Bronchial epithelial cell (primary cell): ENCODE measurements around the gene CMIP. TPM values are rescaled to one million over a fixed set of nuclear protein-coding genes. Genes with fewer than 3 reads are reported as not detected.

Experiments used
- DNase-seq: peaks from one replicate; pipeline ENCODE4 v3.0.0-alpha.2; 2010; ENCODE audit warnings: low read depth
- FAIRE-seq: peaks from 2 replicates; lab custom pipeline; 2011; peaks lifted over from hg19 to GRCh38; lab: Jason Lieb, UNC
- H3K27me3 ChIP-seq: 2 replicates; pipeline ENCODE4 v1.5.1; 2011; ENCODE audit warnings: low read length; ENCODE audit not compliant: control insufficient read depth, insufficient read depth
- H3K36me3 ChIP-seq: 2 replicates; pipeline ENCODE4 v1.5.1; 2011; ENCODE audit warnings: low read length; ENCODE audit not compliant: control insufficient read depth, insufficient read depth
- H3K4me3 ChIP-seq: 2 replicates; pipeline ENCODE4 v1.5.1; 2011; ENCODE audit warnings: mild to moderate bottlenecking, low read depth, low read length, control low read depth
- total RNA-seq: library from RNA; depleted of rRNA; stranded (reverse); fragments of >200 nt; gene quantifications from 2 replicates; pipeline ENCODE4 v1.2.1, GENCODE V29; 2014
- TF ChIP-seq, protein P1 (sequence below): IDR thresholded peaks from 2 replicates; pipeline ENCODE4 v1.5.1; 2011; ENCODE audit warnings: mild to moderate bottlenecking, moderate library complexity, low read length, control low read depth, inconsistent platforms; ENCODE audit not compliant: insufficient read depth, severe bottlenecking

CMIP gene
- total RNA-seq, 1 donor from 2014 or later, result 21.1 TPM

DNA sequence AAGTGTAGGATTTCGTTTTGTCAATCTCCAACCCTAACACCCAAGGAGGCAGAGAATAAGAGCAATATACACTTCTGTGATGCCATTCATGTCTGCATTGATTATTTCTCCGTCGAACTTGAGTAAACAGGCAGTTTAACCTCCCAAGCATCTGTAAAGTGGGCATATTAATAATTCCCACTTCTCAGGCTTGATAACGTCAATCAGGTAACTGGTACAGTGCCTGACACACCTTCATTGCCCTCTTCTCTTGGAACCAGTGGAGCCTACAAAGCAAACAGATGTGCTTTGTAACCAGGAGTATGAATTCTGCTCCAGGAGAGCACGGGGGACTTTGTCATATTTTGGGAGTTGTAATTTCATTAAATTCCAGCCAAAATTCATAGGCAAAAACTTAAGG is 302.0 kb downstream of the CMIP start:
- Histone ChIP-seq H3K27me3 (no peaks in the 10 kb centered on the region), H3K36me3 (no peaks in the 10 kb centered on the region), H3K4me3 (no peak overlapping the region)
- TF ChIP-seq, protein P1, sequence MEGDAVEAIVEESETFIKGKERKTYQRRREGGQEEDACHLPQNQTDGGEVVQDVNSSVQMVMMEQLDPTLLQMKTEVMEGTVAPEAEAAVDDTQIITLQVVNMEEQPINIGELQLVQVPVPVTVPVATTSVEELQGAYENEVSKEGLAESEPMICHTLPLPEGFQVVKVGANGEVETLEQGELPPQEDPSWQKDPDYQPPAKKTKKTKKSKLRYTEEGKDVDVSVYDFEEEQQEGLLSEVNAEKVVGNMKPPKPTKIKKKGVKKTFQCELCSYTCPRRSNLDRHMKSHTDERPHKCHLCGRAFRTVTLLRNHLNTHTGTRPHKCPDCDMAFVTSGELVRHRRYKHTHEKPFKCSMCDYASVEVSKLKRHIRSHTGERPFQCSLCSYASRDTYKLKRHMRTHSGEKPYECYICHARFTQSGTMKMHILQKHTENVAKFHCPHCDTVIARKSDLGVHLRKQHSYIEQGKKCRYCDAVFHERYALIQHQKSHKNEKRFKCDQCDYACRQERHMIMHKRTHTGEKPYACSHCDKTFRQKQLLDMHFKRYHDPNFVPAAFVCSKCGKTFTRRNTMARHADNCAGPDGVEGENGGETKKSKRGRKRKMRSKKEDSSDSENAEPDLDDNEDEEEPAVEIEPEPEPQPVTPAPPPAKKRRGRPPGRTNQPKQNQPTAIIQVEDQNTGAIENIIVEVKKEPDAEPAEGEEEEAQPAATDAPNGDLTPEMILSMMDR, result no peak
- FAIRE-seq (no peak), DNase-seq (no peak)

DNA sequence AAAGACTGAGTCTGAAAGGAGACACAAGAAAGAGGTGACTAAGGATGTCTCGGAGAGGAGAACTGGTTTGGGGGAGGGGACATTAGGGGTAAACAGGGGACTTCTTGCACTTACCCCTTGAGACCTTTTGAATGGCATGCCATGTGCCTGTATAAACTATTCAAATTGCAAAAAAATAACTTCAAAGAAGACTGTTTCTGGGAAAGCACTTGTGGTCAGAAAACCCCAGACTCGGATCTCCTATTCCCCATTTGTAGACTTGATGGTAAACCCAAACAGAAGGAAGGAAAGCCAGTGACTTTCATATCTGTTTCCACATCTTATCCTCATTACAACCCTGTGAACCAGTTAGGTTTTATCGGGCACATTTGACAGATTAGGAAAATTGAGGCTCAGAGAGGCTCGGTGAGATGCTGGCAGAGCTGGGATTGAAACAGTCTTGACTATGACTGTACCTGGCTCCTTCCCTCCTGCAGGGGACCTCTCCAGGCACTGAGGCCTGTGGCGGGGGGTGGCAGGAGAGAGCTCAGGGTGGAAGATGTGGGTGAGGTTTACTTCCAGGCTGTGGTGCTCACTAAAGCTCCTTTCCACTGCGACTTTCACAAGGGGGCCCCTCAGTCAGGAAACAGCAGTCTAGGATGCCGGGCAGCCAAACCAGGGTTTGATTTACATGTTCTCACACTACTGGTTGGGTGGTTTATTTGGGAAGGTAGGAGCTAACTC is 304.0 kb downstream of the CMIP start:
- Histone ChIP-seq H3K27me3 (no peaks in the 10 kb centered on the region), H3K36me3 (no peaks in the 10 kb centered on the region), H3K4me3 (no peak overlapping the region)
- FAIRE-seq, result no peak
- TF ChIP-seq, protein P1, result no peak
- no peak for DNase-seq

DNA sequence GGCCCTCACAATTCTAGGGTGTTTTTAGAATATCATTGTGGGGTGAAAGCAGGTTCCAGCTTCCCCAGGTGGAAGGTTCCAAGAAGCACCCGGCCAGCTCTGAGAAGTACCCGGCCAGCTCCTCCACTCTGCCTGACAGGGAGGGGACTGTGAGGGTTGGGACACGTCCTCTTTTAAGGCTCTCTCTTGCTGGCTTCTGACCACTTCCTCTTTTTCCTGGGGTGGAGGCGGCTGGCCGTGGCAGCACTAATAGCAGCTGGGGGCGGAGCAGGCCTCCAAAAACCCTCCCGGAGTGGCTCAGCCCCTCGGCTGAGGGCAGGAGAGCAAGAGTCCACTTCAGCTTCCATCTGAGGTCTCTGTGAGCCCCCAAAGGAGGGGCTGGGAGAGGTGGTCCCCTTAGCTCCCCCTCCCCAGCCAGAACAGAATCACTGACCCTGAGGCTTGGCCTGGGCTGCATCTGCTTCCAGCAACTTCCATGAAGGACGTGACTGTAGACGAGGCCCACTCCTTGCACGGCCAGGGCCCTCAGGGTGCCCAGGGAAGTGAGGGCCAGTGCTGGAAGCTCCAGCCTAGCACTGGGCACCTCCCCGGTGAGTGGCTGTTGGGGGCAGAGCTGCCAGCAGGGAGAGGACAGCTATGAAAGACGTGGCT is 307.7 kb downstream of the CMIP start:
- Histone ChIP-seq H3K27me3 (no peaks in the 10 kb centered on the region), H3K4me3 (no peak overlapping the region), H3K36me3 (no peaks in the 10 kb centered on the region)
- TF ChIP-seq, protein P1, result no peak
- DNase-seq, result no peak
- no peak for FAIRE-seq

DNA sequence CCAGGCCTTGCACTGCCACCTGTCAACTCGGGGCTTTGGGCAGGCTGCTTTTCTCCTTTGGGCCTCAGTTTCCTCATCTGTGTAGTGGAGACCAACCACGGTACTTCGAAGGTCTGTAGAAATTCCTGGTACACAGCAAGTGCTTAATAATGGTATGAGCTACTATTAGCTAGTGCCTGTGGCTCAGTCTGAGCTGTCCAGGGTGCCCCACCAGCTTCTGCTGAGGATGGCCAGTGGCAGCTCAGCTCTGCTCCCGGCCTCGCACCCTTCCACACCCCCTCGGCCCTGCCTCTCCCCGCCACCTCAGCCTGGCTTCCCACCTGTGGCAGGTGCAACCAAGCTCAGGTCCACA is 308.2 kb downstream of the CMIP start:
- H3K4me3 ChIP-seq, result no peak overlapping the region
- FAIRE-seq (no peak), DNase-seq (no peak)
- no peaks in the 10 kb centered on the region for H3K36me3 ChIP-seq
- TF ChIP-seq, protein P1, result no peak
- no peaks in the 10 kb centered on the region for H3K27me3 ChIP-seq

DNA sequence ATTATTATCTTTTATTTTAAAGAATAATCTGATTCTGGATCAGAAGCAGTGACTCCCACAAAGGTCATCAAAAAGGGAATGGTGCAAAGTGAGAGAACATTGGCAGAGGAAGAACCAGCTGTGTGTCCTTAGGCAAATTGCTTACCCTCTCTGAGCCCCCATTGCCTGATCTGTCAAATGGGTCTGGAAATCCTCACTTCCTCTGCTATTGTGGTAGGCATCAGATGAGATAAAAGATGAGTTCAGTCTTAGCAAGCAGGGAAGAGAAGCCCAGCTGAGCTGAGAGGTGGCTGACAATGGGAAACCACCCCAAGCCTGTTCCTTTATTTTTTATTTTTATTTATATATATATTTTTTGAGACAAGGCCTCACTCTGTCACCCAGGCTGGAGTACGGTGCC is 310.2 kb downstream of the CMIP start:
- TF ChIP-seq, protein P1, result no peak
- FAIRE-seq (no peak), DNase-seq (no peak)
- H3K36me3 ChIP-seq, result no peaks in the 10 kb centered on the region
- no peaks in the 10 kb centered on the region for H3K27me3 ChIP-seq
- no peak overlapping the region for H3K4me3 ChIP-seq
